T-helper 2 cell treated with Interferon-gamma antibody and Interleukin-4, amounts not matched to agents 5 μg/mL and 100 μg/mL, for 36 hours (primary cell): Measurements from ENCODE around the gene ZFHX3.

ENCODE experiments used
- DNase-seq: peaks from one replicate; pipeline ENCODE4 v3.0.0; 2021; ENCODE audit warnings: low spot score
- H3K27ac Mint-ChIP-seq: one replicate; pipeline ENCODE4 v1.8.0; 2021; ENCODE audit warnings: mild to moderate bottlenecking, mixed read lengths
- H3K27me3 Mint-ChIP-seq: one replicate; pipeline ENCODE4 v1.8.0; 2021; ENCODE audit warnings: low read depth, mixed read lengths
- H3K36me3 Mint-ChIP-seq: one replicate; pipeline ENCODE4 v1.8.0; 2021; ENCODE audit warnings: low read depth, mixed read lengths
- H3K4me1 Mint-ChIP-seq: one replicate; pipeline ENCODE4 v1.8.0; 2021; ENCODE audit warnings: low read depth, mixed read lengths
- H3K4me3 Mint-ChIP-seq: one replicate; pipeline ENCODE4 v1.8.0; 2022; ENCODE audit warnings: mild to moderate bottlenecking, moderate library complexity, mixed read lengths
- H3K9me3 Mint-ChIP-seq: one replicate; pipeline ENCODE4 v1.8.0; 2021; ENCODE audit warnings: mixed read lengths

Gene ZFHX3

GRCh38 chr16:73046202-73046848, 1.6 kb downstream of the ZFHX3 start:
- no peak for DNase-seq
- Mint-ChIP-seq H3K9me3 (no peaks in the 10 kb centered on the region), H3K27ac (no peak overlapping the region), H3K4me3 (no peak overlapping the region), H3K4me1 (no peaks in the 10 kb centered on the region), H3K36me3 (no peaks in the 10 kb centered on the region), H3K27me3 (peaks cover 46% of the 10 kb centered on the region)

GRCh38 chr16:73043828-73044467, 4.0 kb downstream of the ZFHX3 start:
- Mint-ChIP-seq H3K27me3 (peaks cover 42% of the 10 kb centered on the region), H3K4me3 (no peak overlapping the region), H3K27ac (no peak overlapping the region), H3K4me1 (no peaks in the 10 kb centered on the region), H3K36me3 (no peaks in the 10 kb centered on the region), H3K9me3 (no peaks in the 10 kb centered on the region)
- no peak for DNase-seq

GRCh38 chr16:73042807-73043206, 5.1 kb downstream of the ZFHX3 start:
- DNase-seq = no peak
- Mint-ChIP-seq H3K36me3 (no peaks in the 10 kb centered on the region), H3K4me3 (no peak overlapping the region), H3K27me3 (peaks cover 39% of the 10 kb centered on the region), H3K9me3 (no peaks in the 10 kb centered on the region), H3K4me1 (no peaks in the 10 kb centered on the region), H3K27ac (no peak overlapping the region)

GRCh38 chr16:73041676-73042075, 6.3 kb downstream of the ZFHX3 start:
- Mint-ChIP-seq H3K4me3 (no peak overlapping the region), H3K9me3 (no peaks in the 10 kb centered on the region), H3K27ac (no peak overlapping the region), H3K4me1 (no peaks in the 10 kb centered on the region), H3K27me3 (peaks cover 42% of the 10 kb centered on the region), H3K36me3 (no peaks in the 10 kb centered on the region)
- no peak for DNase-seq

- H3K27me3 Mint-ChIP-seq = peaks cover 40% of the 10 kb centered on the region
- H3K9me3 Mint-ChIP-seq = no peaks in the 10 kb centered on the region
- H3K27ac Mint-ChIP-seq = no peak overlapping the region
- no peak overlapping the region for H3K4me3 Mint-ChIP-seq
- DNase-seq = no peak
- no peaks in the 10 kb centered on the region for H3K4me1 Mint-ChIP-seq
- H3K36me3 Mint-ChIP-seq = no peaks in the 10 kb centered on the region
Measured at GRCh38 chr16:73040735-73041402, 7.1 kb downstream of the ZFHX3 start.

- no peak for DNase-seq
- Mint-ChIP-seq H3K4me1 (no peaks in the 10 kb centered on the region), H3K27me3 (peaks cover 38% of the 10 kb centered on the region), H3K9me3 (no peaks in the 10 kb centered on the region), H3K27ac (no peak overlapping the region), H3K4me3 (no peak overlapping the region), H3K36me3 (no peaks in the 10 kb centered on the region)
Measured at GRCh38 chr16:73040136-73040535, 7.8 kb downstream of the ZFHX3 start.

GRCh38 chr16:73037845-73038570, 9.9 kb downstream of the ZFHX3 start:
- no peaks in the 10 kb centered on the region for H3K9me3 Mint-ChIP-seq
- DNase-seq = no peak
- peaks cover 3% of the 10 kb centered on the region for H3K4me1 Mint-ChIP-seq
- peaks cover 39% of the 10 kb centered on the region for H3K27me3 Mint-ChIP-seq
- no peaks in the 10 kb centered on the region for H3K36me3 Mint-ChIP-seq
- no peak overlapping the region for H3K4me3 Mint-ChIP-seq
- no peak overlapping the region for H3K27ac Mint-ChIP-seq

- H3K4me1 Mint-ChIP-seq = peaks cover 3% of the 10 kb centered on the region
- H3K27me3 Mint-ChIP-seq = peaks cover 37% of the 10 kb centered on the region
- no peaks in the 10 kb centered on the region for H3K9me3 Mint-ChIP-seq
- H3K27ac Mint-ChIP-seq = no peak overlapping the region
- no peak overlapping the region for H3K4me3 Mint-ChIP-seq
- DNase-seq = no peak
- H3K36me3 Mint-ChIP-seq = no peaks in the 10 kb centered on the region
Measured at GRCh38 chr16:73037331-73037745, 10.6 kb downstream of the ZFHX3 start.

- peaks cover 3% of the 10 kb centered on the region for H3K4me1 Mint-ChIP-seq
- no peak overlapping the region for H3K27ac Mint-ChIP-seq
- no peak for DNase-seq
- H3K4me3 Mint-ChIP-seq = no peak overlapping the region
- no peaks in the 10 kb centered on the region for H3K9me3 Mint-ChIP-seq
- H3K27me3 Mint-ChIP-seq = peaks cover 37% of the 10 kb centered on the region
- H3K36me3 Mint-ChIP-seq = no peaks in the 10 kb centered on the region
Measured at GRCh38 chr16:73036074-73036826, 11.7 kb downstream of the ZFHX3 start.

- DNase-seq = no peak
- Mint-ChIP-seq H3K27ac (no peak overlapping the region), H3K36me3 (no peaks in the 10 kb centered on the region), H3K9me3 (no peaks in the 10 kb centered on the region), H3K4me1 (peaks cover 3% of the 10 kb centered on the region), H3K27me3 (peaks cover 39% of the 10 kb centered on the region), H3K4me3 (no peak overlapping the region)
Measured at GRCh38 chr16:73034374-73034773, 13.6 kb downstream of the ZFHX3 start.

GRCh38 chr16:73033271-73033998, 14.5 kb downstream of the ZFHX3 start:
- Mint-ChIP-seq H3K27me3 (peaks cover 39% of the 10 kb centered on the region), H3K36me3 (no peaks in the 10 kb centered on the region), H3K4me1 (peaks cover 3% of the 10 kb centered on the region), H3K4me3 (no peak overlapping the region), H3K9me3 (no peaks in the 10 kb centered on the region), H3K27ac (no peak overlapping the region)
- DNase-seq = no peak

GRCh38 chr16:73032541-73033270, 15.2 kb downstream of the ZFHX3 start:
- Mint-ChIP-seq H3K9me3 (no peaks in the 10 kb centered on the region), H3K36me3 (no peaks in the 10 kb centered on the region), H3K4me1 (peaks cover 3% of the 10 kb centered on the region), H3K27ac (no peak overlapping the region), H3K4me3 (no peak overlapping the region), H3K27me3 (peaks cover 36% of the 10 kb centered on the region)
- DNase-seq = no peak
